ENCODE results near the gene RGS3. TPM values are rescaled to one million over a fixed set of nuclear protein-coding genes. Genes with fewer than 3 reads are reported as not detected.

RGS3 gene
- total RNA-seq, 1 experiment from 2014 or later, result 52.7 TPM

DNA sequence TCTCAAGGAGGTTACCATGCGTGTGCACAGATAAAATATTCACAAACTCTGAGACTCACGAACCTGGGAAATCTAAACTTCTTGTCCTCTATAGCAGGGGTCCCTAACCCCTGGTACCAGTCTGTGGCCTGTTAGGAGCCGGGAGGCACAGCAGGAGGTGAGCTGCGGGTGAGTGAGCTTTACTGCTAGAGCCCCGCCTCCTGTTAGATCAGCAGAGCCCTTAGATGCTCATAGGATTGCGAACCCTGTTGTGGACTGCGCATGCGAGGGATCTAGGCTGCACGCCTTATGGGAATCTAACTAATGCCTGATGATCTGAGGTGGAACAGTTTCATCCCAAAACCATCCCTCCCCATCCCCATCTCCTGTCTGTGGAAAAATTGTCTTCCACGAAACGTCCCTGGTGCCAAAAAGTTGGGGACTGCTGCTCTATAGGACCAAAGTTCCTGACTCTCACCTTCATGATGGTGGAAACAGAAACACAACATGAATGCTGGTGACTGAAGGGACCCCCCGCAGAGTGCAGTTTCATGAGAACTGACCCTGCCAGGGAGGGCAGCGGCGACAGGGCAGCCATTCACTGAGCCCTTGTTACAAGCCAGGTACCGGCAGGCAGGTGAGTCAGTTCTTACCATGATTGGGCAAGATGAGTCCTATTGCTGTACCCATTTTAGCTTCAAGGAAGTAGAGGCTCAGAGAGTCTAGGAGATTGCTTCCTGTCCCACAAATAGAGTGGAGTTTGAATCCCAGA is 181.9 kb downstream of the RGS3 start:
- in situ Hi-C loops (cut with HindIII; ENCODE audit: low pct_unique_long_range_greater_than_20kb, low sequenced_read_pairs), result no loop called here

DNA sequence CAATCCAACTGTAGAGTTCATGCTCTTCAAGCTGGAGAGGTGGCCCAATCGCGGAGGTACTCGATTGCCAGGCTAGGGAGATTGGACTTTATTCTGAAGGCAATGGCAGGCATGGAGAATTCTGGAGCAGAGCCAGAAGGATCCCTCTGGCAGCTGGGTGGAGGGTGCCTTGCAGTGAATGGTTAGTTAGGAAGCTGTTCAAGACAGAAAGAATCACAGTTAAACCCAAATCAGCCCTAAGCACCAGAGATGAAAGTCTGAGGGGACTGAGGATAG is 182.4 kb downstream of the RGS3 start:
- in situ Hi-C loops (cut with HindIII; ENCODE audit: low pct_unique_long_range_greater_than_20kb, low sequenced_read_pairs), result no loop called here
- no peak for DNase-seq (ENCODE audit: low read depth)

More for the DNA sequence above, 181.9 kb downstream of the RGS3 start:
- DNase-seq (ENCODE audit: low read depth), result no peak

GRCh38 chr9:113646491-113646890 is 183.0 kb downstream of the RGS3 start:
- no peak for DNase-seq (ENCODE audit: low read depth)
- in situ Hi-C loops (cut with HindIII; ENCODE audit: low pct_unique_long_range_greater_than_20kb, low sequenced_read_pairs), result no loop called here

Other genes with a start within 250 kb of the RGS3 start
- gene FKBP15, start 242.4 kb upstream of the RGS3 start, total RNA-seq (2014; rRNA removed; shearing (Covaris generic); ENCODE audit: low replicate concordance), result 5.3 and 7.7 TPM in 2 replicates
- gene SLC31A1, start 242.2 kb upstream of the RGS3 start, total RNA-seq (2014; rRNA removed; shearing (Covaris generic); ENCODE audit: low replicate concordance), result 9.4 and 13.3 TPM in 2 replicates
- 31.2 and 68.7 TPM in 2 replicates for gene CDC26, start 188.2 kb upstream of the RGS3 start, total RNA-seq (2014; rRNA removed; shearing (Covaris generic); ENCODE audit: low replicate concordance)
- gene PRPF4, start 188.1 kb upstream of the RGS3 start, total RNA-seq (2014; rRNA removed; shearing (Covaris generic); ENCODE audit: low replicate concordance), result 44.6 and 56.1 TPM in 2 replicates
- gene RNF183, start 160.4 kb upstream of the RGS3 start, total RNA-seq (2014; rRNA removed; shearing (Covaris generic); ENCODE audit: low replicate concordance), result 0.23 and 0.95 TPM in 2 replicates
- 4.1 and 7.8 TPM in 2 replicates for gene WDR31, start 123.5 kb upstream of the RGS3 start, total RNA-seq (2014; rRNA removed; shearing (Covaris generic); ENCODE audit: low replicate concordance)
- gene BSPRY, start 114.2 kb upstream of the RGS3 start, total RNA-seq (2014; rRNA removed; shearing (Covaris generic); ENCODE audit: low replicate concordance), result not detected in 2 replicates
- 19.4 and 39.5 TPM in 2 replicates for gene HDHD3, start 86.7 kb upstream of the RGS3 start, total RNA-seq (2014; rRNA removed; shearing (Covaris generic); ENCODE audit: low replicate concordance)
- gene ALAD, start 62.4 kb upstream of the RGS3 start, total RNA-seq (2014; rRNA removed; shearing (Covaris generic); ENCODE audit: low replicate concordance), result 14.5 and 16.5 TPM in 2 replicates
- gene POLE3, start 53.1 kb upstream of the RGS3 start, total RNA-seq (2014; rRNA removed; shearing (Covaris generic); ENCODE audit: low replicate concordance), result 88.0 and 97.8 TPM in 2 replicates
- gene C9orf43, start 53.0 kb upstream of the RGS3 start, total RNA-seq (2014; rRNA removed; shearing (Covaris generic); ENCODE audit: low replicate concordance), result not detected in 2 replicates